Natural killer cell (primary cell): ENCODE data around the gene CSPG4. TPM values are rescaled to one million over a fixed set of nuclear protein-coding genes. Genes with fewer than 3 reads are reported as not detected.
"Not testable (repeated sequence)": the region's sequence is repeated elsewhere in the genome, so short reads cannot be mapped to it uniquely, and the experiment has no call there.

Experiments
- ATAC-seq, 3 donors: fragments of 150-1000 bp in 2 of 3; fragments of 200-7000 bp in 1 of 3; cut with Tn5 transposase; 1 replicate in 1 of 3; 2 replicates in 2 of 3; pipeline ENCODE4 v1.10.0; 2021; ENCODE audit warnings: mild to moderate bottlenecking in 2 of 3, moderate library complexity in 2 of 3
- DNase-seq, 2 donors: peaks; one replicate each; pipeline versions ENCODE4 v3.0.0 to v3.0.0-alpha.2; 2013 to 2021; ENCODE audit warnings: mixed read lengths in 1 of 2
- H3K27ac ChIP-seq: one replicate; pipeline ENCODE4 v1.5.1; 2013; ENCODE audit warnings: mild to moderate bottlenecking, low read length
- H3K27me3 ChIP-seq: one replicate; pipeline ENCODE4 v1.6.1; 2013; ENCODE audit warnings: low read length; ENCODE audit not compliant: control insufficient read depth, insufficient read depth
- H3K36me3 ChIP-seq: one replicate; pipeline ENCODE4 v1.6.1; 2013; ENCODE audit warnings: low read length; ENCODE audit not compliant: control insufficient read depth, insufficient read depth
- H3K4me1 ChIP-seq: one replicate; pipeline ENCODE4 v1.6.1; 2013; ENCODE audit warnings: low read length; ENCODE audit not compliant: control insufficient read depth, insufficient read depth
- H3K4me3 ChIP-seq: one replicate; pipeline ENCODE4 v1.5.1; 2013; ENCODE audit warnings: low read length
- H3K9me3 ChIP-seq: one replicate; pipeline ENCODE4 v1.6.1; 2013; ENCODE audit warnings: low read length; ENCODE audit not compliant: control insufficient read depth, insufficient read depth
- H3K27ac Mint-ChIP-seq, 2 donors: one replicate each; pipeline ENCODE4 v1.8.0; 2022; ENCODE audit warnings: mild to moderate bottlenecking in 2 of 2, mixed read lengths in 2 of 2, moderate library complexity in 1 of 2
- H3K27me3 Mint-ChIP-seq, 2 donors: one replicate each; pipeline ENCODE4 v1.8.0; 2022; ENCODE audit warnings: low read depth in 2 of 2, mixed read lengths in 2 of 2
- H3K36me3 Mint-ChIP-seq: one replicate; pipeline ENCODE4 v1.8.0; 2022; ENCODE audit warnings: mixed read lengths
- H3K4me1 Mint-ChIP-seq, 2 donors: one replicate each; pipeline ENCODE4 v1.8.0; 2022; ENCODE audit warnings: mixed read lengths in 2 of 2
- H3K4me3 Mint-ChIP-seq: one replicate; pipeline ENCODE4 v1.8.0; 2022; ENCODE audit warnings: mild to moderate bottlenecking, moderate library complexity, mixed read lengths
- H3K9me3 Mint-ChIP-seq, 2 donors: one replicate each; pipeline ENCODE4 v1.8.0; 2022; ENCODE audit warnings: mixed read lengths in 2 of 2
- WGBS: methylation state at CpG from one replicate; pipeline ENCODE4 v1.1.7; 2013; ENCODE audit warnings: missing lambda C conversion rate; ENCODE audit not compliant: insufficient coverage; 5-methylcytosine and 5-hydroxymethylcytosine counted together
- intact Hi-C: fragments of 100-400 bp; cut with micrococcal nuclease; formaldehyde crosslinking; loops from one replicate; pipeline ENCODE4 v1.14.2; 2022
- total RNA-seq, 4 donors: library from RNA; stranded (reverse); fragments of 120-200 nt in 1 of 4; gene quantifications; one replicate each; pipeline versions ENCODE4 v1.2.3 to v1.2.4, GENCODE V29; 2013 to 2022
- TF ChIP-seq, protein P1 (sequence below): fragments of 200-600 bp; IDR thresholded peaks from one replicate; pipeline ENCODE4 v1.8.0; 2022; ENCODE audit warnings: antibody characterized with exemption

Gene CSPG4
- total RNA-seq, 3 donors from 2014 or later (not counting 1 experiment from before 2014, with no cell fraction given) = 0.05 to 0.09 (median 0.07) TPM

DNA sequence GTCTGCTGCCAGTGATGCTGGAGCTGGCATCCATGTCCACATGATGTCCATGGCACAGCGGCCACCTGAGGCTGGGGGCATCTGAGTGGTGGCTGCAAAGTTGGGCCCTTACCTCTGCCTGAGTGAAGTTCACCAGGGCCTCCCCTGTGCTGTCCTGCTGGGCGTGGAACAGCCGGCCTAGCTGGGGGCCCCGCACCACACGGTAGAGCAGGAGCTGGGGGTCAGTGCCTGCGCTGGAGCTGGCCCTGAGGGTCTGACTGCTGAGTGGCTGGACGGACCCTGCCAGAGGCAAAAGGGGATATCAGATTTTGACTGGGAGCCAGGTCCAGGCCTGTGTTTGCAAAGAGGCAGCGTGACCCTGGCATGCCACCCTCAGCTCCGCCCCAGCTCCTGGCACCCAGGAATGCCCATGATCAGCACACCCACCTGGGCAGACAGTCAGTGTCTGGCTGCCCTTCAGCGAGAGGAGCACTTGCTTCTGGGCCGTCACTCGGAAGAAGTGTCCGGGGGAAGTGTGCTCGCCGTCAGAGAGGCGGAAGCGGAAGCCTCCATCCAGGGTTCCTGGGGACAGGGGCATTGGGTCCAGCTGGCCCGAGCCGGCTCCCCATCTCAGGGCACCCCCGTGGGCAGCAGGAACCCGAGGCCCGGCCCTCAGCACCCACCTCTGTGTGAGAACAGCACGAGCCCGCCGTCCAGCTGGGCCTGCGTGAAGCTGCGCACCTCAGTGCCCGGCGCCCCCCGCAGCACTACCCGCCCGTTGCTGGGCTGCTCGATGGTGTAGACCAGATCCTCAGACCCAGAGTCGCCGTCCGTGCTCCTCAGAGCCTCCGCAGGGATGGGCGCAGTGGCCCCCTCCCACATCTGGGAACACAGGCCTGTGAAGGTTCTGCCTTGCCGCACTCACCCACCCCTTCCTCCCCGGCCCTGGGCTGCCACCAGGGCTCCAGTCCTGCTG is 30.2 kb downstream of the CSPG4 start:
- no peaks in the 10 kb centered on the region for H3K4me1 Mint-ChIP-seq
- ATAC-seq (no peak), DNase-seq (no peak)
- no peak overlapping the region for H3K27ac Mint-ChIP-seq
- no peaks in the 10 kb centered on the region for H3K36me3 Mint-ChIP-seq
- no peak overlapping the region for H3K4me3 Mint-ChIP-seq
- H3K9me3 Mint-ChIP-seq = no peaks in the 10 kb centered on the region
- Histone ChIP-seq H3K27me3 (no peaks in the 10 kb centered on the region), H3K9me3 (no peaks in the 10 kb centered on the region), H3K36me3 (no peaks in the 10 kb centered on the region), H3K27ac (no peak overlapping the region), H3K4me3 (no peak overlapping the region), H3K4me1 (peaks cover 11% of the 10 kb centered on the region)
- WGBS = 94% methylated on average over 40 of the region's 40 CpGs
- peaks cover 0 to 2% of the 10 kb centered on the region in 2 donors for H3K27me3 Mint-ChIP-seq
- TF ChIP-seq, protein P1, sequence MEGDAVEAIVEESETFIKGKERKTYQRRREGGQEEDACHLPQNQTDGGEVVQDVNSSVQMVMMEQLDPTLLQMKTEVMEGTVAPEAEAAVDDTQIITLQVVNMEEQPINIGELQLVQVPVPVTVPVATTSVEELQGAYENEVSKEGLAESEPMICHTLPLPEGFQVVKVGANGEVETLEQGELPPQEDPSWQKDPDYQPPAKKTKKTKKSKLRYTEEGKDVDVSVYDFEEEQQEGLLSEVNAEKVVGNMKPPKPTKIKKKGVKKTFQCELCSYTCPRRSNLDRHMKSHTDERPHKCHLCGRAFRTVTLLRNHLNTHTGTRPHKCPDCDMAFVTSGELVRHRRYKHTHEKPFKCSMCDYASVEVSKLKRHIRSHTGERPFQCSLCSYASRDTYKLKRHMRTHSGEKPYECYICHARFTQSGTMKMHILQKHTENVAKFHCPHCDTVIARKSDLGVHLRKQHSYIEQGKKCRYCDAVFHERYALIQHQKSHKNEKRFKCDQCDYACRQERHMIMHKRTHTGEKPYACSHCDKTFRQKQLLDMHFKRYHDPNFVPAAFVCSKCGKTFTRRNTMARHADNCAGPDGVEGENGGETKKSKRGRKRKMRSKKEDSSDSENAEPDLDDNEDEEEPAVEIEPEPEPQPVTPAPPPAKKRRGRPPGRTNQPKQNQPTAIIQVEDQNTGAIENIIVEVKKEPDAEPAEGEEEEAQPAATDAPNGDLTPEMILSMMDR = no peak
- intact Hi-C loops = loop anchor here (1.0 to 2.0 kb wide), 3 partner anchors 86 to 173 kb away; no protein-coding TSS in a partner anchor

GRCh38 chr15:75680007-75680789 is 32.5 kb downstream of the CSPG4 start:
- H3K4me1 Mint-ChIP-seq = no peaks in the 10 kb centered on the region
- H3K9me3 Mint-ChIP-seq = no peaks in the 10 kb centered on the region
- no peak overlapping the region for H3K27ac Mint-ChIP-seq
- H3K4me3 Mint-ChIP-seq = no peak overlapping the region
- Histone ChIP-seq H3K4me3 (no peak overlapping the region), H3K27ac (no peak overlapping the region), H3K27me3 (no peaks in the 10 kb centered on the region), H3K36me3 (no peaks in the 10 kb centered on the region), H3K9me3 (no peaks in the 10 kb centered on the region), H3K4me1 (peaks cover 7% of the 10 kb centered on the region)
- TF ChIP-seq, protein P1 = no peak
- 83% methylated on average over 11 of the region's 11 CpGs for WGBS
- H3K27me3 Mint-ChIP-seq = peaks cover 0 to 2% of the 10 kb centered on the region in 2 donors
- H3K36me3 Mint-ChIP-seq = no peaks in the 10 kb centered on the region
- DNase-seq (no peak), ATAC-seq (no peak)
- intact Hi-C loops = no loop called here

DNA sequence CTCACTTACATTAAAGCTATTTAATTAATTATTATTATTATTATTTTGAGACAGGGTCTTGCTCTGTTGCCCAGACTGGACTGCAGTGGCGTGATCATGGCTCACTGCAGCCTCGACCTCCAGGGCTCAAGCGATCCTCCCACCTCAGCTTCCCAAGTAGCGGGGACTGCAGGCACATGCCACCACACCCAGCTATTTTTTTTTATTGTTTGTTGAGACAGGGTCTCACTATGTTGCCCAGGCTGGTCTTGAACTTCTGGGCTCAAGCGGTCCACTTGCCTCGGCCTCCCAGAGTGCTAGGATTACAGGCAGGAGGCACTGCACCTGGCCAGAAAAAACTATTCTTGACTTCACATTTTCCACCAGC is 34.3 kb downstream of the CSPG4 start:
- intact Hi-C loops, DNase-seq, ATAC-seq, H3K4me3 Mint-ChIP-seq, H3K36me3 Mint-ChIP-seq, H3K9me3 Mint-ChIP-seq, H3K4me1 ChIP-seq, H3K9me3 ChIP-seq, H3K27me3 ChIP-seq, H3K27ac ChIP-seq, H3K27me3 Mint-ChIP-seq, H3K4me3 ChIP-seq, H3K36me3 ChIP-seq, H3K4me1 Mint-ChIP-seq, H3K27ac Mint-ChIP-seq: not testable (repeated sequence)
- WGBS = 86% methylated on average over 6 of the region's 6 CpGs
